DMS 273 (cell line): ENCODE data around the gene CLIP2.
A peak's percentile ranks its signal among the peaks of the same experiment; 100 is the strongest.
"Not testable (repeated sequence)": the region's sequence is repeated elsewhere in the genome, so short reads cannot be mapped to it uniquely, and the experiment has no call there.

Source experiments
- DNase-seq: peaks from one replicate; lab custom pipeline; 2025; ENCODE audit not compliant: unreplicated experiment; lab: John Stamatoyannopoulos, UW

Gene CLIP2

DNA sequence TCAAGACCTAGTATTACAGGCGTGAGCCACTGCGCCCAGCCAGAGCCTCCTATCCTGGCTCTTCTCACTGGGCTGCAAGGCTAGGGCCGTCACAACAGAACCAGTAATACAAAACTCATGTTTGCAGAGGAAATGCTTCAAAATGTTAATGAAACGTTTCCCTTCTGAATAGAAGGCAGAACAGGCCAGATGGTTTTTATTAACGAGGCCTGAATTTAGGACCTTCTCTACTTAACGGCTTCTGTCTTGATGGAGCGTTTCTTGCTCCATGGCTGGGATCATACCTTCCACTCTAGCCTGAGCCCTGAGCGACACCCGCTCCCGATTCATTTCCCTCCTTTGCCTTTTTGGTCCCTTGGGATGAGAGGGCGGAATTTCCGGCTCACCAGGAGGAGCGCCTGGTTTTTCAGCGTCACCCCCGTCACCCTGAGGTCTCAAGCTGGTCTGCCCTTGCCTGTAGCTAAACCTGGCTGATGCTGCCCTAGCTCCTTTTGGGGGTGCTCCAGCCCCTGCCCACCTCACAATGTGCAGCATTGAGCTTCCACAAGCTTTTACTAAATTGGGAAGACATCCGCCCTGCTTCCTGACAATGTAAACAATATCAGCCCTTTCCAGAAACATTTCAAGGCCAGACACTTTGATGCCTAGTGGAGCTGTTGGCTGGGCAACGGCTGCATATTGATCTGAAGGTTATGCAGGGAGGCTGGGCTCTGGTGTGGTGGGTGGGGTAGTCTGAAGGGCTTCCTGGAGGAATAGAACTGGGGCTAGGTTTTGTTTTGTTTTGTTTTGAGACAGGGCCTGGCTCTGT, 5.2 kb downstream of the CLIP2 start:
- no peak for DNase-seq

DNA sequence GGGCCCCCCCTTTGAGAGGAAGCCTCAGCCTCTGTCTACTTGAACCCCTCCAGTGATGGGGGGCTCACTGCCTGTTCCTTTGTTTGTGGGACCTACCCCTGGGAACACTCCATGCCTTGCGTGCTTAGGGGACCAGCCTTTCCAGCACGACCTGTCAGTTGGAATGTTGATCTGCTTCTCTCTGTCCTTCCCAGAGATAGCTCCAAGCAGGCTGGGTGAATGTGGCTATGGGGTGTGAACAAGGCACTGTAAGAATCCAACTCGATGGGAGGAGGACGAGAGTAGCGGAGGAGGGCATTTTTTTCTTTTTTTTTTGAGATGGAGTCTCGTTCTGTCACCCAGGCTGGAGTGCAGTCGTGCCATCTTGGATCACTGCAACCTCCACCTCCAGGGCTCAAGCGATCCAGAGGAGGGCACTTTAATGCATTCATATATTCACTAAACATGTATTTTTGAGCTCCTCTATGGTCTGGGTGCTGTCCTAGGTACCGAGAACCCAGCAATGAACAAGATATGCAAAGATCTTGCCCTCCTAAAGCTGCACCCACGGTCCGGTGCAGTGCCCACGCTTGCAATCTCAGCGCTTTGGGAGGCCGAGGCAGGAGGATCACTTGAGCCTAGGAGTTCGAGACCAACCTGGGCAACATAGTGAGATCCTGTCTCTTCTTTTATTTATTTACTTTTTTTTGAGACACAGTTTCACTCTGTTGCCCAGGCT, 8.5 kb downstream of the CLIP2 start:
- no peak for DNase-seq

DNA sequence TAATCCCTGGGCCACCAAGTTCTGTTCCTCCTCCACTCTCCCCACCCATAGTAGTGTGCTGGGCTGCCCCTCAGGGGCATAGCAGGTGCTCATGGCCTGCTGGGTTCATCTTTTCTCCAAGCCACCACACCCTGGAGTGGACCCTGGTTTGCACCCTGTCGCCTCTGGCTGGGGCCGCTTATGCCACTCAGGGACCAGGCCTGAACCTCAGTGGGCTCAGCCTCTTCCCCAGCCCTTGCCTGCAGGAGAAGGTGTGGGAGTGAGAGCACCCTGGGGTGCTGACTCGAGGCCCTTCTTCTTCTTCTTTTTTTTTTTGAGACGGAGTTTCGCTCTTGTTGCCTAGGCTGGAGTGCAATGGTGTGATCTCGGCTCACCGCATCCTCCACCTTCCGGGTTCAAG, 10.2 kb downstream of the CLIP2 start:
- no peak for DNase-seq

DNA sequence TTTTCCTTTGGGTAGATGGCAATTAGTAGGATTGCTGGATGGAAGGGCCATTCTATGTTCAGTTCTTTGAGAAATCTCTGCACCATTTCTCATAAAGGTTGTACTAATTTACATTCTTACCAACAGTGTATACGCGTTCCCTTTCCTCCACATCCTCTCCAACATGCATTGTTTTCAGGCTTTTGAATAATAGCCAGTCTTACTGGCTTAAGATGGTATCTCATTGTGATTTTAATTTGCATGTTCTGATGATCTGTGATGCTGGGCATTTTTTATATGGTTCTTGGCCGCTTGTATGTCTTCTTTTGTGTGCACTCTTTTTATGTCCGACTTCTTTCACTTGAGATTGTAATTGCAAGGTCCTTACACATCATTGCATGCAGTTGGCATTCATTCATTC, 11.7 kb downstream of the CLIP2 start:
- no peak for DNase-seq

DNA sequence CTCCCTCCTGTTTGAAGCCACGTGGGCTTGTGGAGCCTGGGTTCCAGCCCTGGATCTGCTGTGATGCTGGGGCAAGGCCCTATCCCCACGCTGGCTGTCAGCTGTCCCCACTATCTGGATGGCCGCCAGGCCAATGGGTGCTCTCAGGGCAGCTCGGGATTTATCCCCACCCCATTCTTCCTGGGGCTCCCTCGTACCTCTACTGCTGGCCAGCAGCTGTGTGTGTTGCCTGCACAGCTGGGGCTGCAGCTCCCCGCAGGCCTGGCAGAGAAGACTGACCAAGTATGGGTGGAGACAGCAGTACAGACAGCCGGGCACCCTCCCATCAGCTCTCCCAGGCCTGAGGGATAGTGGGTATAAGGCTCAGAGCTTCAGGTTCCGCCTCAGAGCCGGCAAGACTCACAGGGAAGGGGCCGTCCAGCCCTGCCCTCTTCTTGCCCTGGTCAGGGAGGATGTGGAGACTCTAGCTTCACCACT, 13.6 kb downstream of the CLIP2 start:
- no peak for DNase-seq

DNA sequence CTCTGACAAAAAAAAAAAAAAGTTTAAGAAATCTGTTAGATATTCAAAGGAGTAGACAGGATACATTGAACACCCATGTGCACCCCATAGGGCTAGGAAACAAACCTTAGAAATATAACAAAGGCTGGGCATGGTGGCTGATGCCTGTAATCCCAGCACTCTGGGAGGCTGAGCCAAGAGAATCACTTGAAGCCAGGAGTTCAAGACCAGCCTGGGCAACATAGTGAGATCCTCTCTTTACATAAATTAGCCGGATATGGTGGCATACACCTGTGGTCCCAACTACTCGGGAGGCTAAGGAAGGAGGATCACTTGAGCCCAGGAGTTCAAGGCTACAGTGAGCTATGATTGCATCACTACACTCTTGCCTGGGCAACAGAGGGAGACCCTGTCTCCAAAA, 15.3 kb downstream of the CLIP2 start:
- no peak for DNase-seq

DNA sequence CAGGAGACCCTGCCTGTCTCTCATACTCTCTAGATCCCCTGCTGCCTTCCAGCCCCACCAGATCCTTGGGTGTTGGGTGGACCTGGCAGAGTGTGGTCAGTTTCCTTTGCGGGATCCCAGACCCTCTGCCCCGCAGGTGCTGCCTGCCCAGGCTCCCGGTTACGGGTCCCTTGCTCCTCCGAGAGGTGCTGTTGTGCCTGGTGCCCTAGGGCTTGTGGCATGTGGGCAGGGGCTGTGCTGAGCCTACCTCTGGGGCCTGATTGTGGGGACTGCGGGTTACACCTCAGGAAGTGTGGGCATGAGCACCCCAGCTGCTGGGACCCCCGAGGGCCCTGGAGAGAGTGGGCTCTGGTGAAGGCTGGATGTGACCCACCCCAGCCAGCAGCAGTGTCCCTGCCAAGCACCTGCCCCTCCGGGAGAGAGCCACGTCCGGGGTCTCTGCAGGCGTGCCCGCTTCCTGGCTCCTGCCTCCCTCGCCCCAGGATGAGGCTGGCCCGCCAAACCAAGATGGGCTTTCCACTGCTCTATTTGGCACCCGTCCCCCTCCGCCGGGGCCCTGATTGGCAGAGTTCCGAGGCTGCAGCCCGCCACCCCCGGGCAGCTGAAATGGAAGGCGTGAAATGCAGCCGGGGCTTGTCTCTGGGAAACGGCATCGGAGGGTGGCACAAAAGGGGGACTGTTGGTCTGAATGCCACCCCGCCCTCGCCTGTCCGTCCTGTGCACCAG, 17.0 kb downstream of the CLIP2 start:
- no peak for DNase-seq

DNA sequence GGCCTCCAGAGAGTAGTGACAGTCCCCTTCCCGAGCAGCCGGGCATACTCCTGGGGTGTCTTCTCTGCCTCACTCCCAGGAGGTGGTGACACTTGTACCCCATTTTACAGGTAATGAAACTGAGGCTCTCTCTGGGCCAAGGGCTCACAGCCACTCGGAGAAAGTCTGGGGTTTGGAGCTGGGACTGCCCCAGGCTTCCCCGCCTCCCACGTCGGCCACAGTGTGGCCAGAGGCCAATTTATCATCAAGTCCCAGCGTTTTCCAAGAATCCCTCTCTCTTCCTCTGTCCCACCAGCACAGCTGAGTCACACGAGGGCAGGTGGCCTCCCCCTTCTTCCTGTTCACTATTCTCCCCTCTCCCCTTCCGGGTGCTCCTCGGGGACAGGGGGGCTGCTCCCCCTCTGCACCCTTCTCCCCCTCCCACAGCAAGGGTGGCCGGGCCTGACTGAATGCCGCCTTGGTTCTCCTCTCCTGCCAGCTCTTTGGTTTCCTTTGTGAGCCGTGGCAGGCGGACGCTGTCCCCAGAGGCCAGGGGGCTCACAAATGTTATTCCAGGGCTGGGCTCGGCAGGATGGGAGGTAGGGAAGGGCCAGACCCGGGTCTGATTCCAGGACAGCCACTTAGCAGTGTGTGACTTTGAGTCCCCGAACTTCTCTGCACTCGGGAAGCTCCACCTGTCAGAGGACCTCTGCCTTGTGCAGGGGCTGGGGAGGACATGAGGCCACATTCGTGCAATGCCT, 17.7 kb downstream of the CLIP2 start:
- no peak for DNase-seq

DNA sequence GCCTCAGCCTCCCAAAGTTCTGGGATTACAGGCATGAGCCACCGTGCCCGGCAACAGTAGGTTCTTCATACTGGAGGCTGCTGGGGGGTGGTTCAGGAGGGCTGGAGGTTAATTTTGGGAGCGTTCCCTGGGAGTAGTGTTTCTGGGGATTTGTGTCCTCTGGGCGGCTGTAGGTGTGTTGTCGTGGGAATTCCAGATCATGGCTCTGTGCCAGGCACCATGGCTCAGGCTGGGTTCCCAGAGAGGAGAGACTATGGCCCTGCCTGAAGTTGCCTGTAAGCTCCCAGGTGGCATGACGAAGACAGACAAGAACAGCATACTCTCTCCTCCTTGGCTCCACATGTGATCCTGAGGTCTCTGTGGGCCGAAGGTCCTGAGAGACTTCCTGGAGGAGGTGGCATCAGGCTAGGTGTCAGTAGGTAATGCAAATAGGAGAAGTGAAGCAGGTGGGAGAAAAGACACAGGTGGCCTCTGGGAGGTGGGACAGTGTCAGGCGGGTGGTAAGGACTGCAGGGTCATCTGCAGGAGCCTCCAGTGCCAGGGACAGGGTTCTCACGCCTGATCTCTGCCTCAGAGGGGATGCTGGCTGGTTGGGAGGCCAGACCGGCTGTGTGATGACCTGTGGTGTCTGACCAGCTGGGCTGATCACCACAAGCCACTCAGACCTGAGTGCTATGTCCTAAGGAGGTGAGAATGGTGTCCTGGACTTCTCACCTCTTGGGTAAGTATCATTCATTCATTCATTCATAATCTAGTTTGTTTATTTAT, 18.7 kb downstream of the CLIP2 start:
- peak; percentile 41 for DNase-seq

DNA sequence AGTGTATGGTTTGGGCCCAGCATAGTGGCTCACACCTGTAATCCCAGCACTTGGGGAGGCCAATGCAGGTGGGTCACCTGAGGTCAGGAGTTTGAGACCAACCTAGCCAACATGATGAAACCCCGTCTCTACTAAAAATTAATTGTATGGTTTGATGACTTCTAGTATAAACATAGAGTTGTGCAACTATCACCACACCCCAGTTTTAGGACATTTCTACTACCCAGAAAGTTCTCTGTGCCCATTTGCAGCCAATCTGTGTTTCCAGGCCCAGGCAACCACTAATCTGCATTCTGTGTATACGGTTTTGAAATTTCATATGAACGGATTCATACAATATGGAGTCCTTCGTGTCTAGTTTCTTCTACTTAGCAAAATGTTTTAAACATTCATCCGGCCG, 20.0 kb downstream of the CLIP2 start:
- no peak for DNase-seq

DNA sequence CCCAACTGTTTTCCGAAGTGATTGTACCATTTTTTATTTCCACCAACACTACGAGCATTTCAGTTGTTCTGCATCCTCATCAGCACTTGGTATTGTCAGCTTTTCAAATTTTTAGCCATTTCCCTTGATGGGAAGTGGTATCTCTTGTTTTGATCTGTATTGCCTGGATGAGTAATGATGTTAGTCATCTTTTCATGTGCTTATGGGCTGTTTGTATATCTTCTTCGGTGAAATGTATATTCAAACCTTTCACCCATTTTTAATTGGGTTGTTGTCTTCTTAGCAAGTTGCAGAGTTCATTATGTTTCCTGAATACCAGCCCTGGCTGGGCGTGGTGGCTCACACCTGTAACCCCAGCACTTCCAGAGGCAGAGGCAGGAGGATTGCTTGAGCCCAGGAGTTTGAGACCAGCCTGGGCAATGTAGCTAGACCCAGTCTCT, 22.1 kb downstream of the CLIP2 start:
- DNase-seq: no peak

DNA sequence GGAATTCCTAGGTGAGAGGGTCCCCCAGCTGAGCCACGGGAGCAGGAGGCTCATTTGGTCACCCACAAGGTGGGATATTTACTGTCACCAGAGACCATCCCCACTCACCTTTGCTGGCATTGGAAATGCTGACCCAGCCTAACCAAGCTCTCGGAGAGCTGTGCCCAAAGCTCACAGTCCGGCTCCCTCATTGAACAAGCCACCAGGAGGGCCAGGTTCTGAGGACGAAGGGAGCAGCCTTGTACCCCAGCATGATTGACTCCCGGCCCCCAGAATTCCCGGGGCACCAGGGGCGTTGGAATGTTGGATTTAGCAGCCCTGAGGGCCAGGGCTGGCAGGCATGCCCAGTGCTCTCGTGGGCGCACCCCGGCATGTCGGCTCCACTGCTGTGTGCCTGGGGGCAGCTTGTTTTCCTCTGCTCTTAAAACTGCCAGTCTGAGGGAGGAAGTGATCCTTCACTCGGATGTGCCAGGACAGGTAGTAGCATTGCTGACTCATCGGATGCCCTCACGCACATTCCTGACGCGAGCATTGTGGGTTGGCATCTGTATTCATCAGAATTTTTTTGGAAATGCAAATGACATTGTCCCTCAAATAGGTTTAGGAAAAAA, 23.3 kb downstream of the CLIP2 start:
- no peak for DNase-seq

DNA sequence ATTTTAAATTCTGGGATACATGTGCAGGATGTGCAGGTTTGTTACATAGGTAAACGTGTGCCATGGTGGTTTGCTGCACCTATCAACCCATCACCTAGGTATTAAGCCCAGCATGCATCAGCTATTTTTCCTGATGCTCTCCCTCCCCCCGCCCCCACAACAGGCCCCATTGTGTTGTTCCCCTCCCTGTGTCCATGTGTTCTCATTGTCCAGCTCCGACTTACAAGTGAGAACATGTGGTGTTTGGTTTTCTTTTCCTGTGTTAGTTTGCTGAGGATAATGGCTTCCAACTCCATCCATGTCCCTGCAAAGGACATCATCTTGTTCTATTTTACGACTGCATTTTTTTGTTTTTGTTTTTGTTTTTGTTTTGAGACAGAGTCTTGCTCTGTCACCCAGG, 26.7 kb downstream of the CLIP2 start:
- not testable (repeated sequence) for DNase-seq

DNA sequence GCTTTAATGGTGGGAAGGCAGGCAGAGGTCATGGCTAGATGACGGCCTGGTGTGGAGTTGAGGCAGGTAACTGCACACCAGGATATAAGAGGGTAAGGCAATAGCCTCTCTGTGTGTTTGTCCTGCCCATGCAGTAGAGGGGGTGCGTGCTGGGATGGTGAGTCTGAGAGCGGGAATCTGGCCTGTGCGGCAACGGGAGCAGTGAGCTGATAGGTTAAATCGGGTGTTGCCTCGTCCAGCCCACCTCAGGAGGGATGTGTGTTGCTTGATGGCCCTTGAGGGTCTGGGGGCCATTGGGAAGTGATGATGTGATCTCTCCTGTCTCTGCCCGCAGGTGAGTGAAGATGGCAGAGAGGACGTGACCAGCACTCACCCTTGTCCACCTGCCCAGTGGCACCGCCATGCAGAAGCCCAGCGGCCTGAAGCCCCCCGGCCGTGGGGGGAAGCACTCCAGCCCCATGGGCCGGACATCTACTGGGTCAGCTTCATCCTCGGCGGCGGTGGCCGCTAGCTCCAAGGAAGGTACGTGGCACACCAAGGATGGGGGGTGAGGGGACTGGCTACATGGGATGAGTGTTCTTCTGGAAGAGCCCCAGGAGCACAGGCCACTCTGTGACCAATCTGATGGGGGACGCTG, 28.1 kb downstream of the CLIP2 start:
- no peak for DNase-seq

DNA sequence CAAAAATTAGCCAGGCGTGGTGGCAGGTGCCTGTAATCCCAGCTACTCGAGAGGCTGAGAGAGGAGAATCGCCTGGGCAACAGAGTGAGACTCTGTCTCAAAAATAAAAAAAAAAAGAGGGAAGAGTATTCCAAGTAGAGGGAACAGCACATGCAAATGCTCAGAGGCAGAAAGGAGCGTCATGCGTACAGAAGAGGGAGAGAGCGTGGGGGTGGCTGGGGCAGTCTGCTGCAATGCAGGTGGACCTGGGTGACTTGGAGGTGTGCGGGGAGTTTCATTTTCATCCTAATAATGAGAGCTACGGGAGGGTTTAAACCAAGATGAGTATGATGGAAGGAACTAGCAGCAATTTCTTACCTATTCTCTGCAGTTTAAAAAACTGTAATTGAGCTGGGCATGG, 28.8 kb downstream of the CLIP2 start:
- DNase-seq: no peak

DNA sequence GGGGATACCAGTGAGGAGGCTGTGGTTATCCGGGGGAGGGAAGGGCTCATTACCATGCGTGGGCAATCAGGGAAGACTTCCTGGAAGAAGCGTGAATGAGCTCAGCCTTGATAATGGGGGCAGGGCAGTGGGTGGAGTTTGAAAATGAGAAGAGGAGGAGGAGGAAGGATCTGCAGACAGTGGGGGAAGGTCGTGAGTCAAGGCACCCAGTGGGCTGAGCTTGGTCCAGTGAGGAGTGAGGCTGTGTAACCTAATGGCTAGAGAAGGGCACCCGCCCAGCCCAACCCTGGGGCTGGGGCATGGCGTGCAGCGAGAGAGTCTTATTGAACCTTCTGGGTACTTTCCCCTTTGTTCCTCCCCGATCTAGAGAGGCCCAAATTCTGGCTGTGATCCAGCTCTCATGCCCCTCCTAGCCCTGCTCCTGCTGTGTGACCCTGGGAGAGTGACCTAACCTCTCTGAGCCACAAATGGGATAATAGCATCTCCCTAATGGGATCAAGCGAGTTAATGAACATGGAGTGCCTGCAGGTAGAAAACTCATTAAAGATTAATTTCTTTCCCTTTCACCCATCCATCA, 31.5 kb downstream of the CLIP2 start:
- DNase-seq: no peak

DNA sequence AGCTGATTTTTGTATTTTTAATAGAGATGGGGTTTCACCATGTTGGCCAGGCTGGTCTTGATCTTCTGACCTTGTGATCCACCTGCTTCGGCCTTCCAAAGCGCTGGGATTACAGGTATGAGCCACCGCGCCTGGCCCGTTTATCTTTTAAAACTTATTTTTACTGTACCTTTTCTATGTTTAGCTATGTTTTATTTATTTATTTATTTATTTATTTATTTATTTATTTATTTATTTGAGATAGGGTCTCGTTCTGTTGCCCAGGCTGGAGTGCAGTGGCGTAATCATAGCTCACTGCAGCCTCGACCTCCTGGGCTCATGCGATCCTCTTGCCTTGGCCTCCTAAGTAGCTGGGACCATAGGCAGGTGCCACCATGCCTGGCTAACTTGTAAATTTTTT, 33.7 kb downstream of the CLIP2 start:
- DNase-seq: not testable (repeated sequence)

DNA sequence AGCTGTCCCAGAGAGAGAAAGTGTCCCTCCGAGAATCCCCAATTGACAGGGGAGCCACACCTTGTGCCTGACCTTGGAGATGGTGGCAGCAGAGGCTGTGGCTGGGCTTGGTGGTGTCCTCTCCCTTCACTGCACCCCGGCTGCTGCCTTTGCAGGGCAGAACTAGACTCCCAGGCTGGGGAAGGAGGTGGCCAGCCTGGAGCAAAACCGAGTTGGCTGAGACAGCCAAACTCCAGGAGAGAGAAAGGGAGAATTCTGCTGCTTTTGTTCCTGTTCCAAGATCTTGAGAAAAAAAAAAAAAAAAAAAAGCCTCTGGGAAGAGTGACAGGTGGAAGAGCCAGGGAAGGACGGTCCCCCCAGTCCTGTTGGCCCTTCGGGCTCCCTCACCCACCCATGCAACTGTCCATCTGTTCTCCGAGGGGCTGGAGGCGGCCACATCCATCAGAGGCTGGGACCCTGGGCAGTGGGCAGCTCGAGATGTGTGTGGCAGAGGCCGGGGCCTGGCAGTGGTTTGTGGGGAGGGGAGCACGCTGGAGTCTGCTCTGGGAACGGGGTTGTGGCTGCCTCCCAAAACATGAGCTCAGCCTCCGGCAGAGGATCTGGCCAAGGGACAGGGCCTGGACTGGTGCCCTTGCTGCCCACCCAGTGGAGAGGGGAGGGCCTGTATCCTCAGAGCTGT, 35.5 kb downstream of the CLIP2 start:
- DNase-seq: no peak

DNA sequence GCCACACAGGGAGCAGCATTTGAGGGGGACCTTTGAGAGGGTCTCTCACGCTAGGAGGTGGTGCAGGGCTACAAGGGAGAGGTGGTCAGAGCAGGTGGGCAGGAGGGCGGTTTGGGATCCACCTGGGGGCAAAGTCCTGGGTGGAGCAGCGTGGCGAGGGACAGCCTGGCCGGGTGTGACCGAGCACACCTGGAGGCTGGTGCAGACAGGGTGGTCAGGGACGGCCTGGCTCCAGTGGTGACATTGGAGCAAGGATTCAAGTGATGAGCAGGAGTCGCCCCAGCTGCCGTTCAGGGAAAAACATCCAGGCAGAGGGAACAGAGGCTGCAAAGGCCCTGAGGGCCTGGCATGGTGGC, 36.0 kb downstream of the CLIP2 start:
- DNase-seq: no peak
